Esophagus squamous epithelium (tissue), 5 donors: Measurements from ENCODE around the gene ANK3. TPM values are rescaled to one million over a fixed set of nuclear protein-coding genes. Genes with fewer than 3 reads are reported as not detected.

Source experiments
- DNase-seq: peaks from one replicate; lab custom pipeline; 2025; lab: John Stamatoyannopoulos, UW
- H3K27ac ChIP-seq, 4 donors: fragments of 200-600 bp; sonication (generic); one replicate each; pipeline ENCODE4 v1.5.1; 2016 to 2019; ENCODE audit warnings: mild to moderate bottlenecking in 1 of 4
- H3K27me3 ChIP-seq, 4 donors: fragments of 200-600 bp; sonication (generic); 1 replicate in 3 of 4; 2 replicates in 1 of 4; pipeline versions ENCODE4 v1.5.1 to v1.6.0; 2017 to 2021; ENCODE audit warnings: antibody characterized with exemption in 1 of 4
- H3K36me3 ChIP-seq, 3 donors: fragments of 200-600 bp; sonication (generic); one replicate each; pipeline ENCODE4 v1.5.1; 2016 to 2019
- H3K4me1 ChIP-seq, 3 donors: fragments of 200-600 bp; sonication (generic); one replicate each; pipeline ENCODE4 v1.5.1; 2017 to 2019
- H3K4me3 ChIP-seq, 4 donors: fragments of 200-600 bp; sonication (generic); 1 replicate in 3 of 4; 2 replicates in 1 of 4; pipeline ENCODE4 v1.5.1; 2016 to 2019; ENCODE audit warnings: mild to moderate bottlenecking in 2 of 4, moderate library complexity in 1 of 4
- H3K9me3 ChIP-seq, 3 donors: fragments of 200-600 bp; sonication (generic); one replicate each; pipeline ENCODE4 v1.5.1; 2016 to 2019
- POLR2A ChIP-seq, 4 donors: fragments of 450-650 bp; IDR thresholded peaks; one replicate each; pipeline ENCODE4 v1.6.1; 2017; ENCODE audit warnings: antibody characterized with exemption in 4 of 4, mild to moderate bottlenecking in 4 of 4, moderate library complexity in 3 of 4
- WGBS, 2 donors: methylation state at CpG; one replicate each; pipeline ENCODE4 v1.1.5; 2018; 5-methylcytosine and 5-hydroxymethylcytosine counted together
- intact Hi-C: fragments of 100-400 bp; cut with DNase I; formaldehyde crosslinking; loops from one replicate; pipeline ENCODE4 v1.15.0; 2022
- total RNA-seq, 4 donors: library from RNA; depleted of rRNA; stranded (reverse); fragments of >200 nt; gene quantifications; one replicate each; pipeline ENCODE4 v1.1.0, GENCODE V29; 2016
- TF ChIP-seq, protein P1 (sequence below), 6 experiments: fragments of 450-650 bp in 4 of 6; fragments of 200-600 bp in 2 of 6; sonication (generic) in 2 of 6; IDR thresholded peaks; one replicate each; pipeline ENCODE4 v1.5.1; 2016 to 2019; ENCODE audit warnings: antibody characterized with exemption in 6 of 6, mild to moderate bottlenecking in 4 of 6, moderate library complexity in 4 of 6
- donor health status: DM: yes; HTN: yes; CAD: no.

ANK3 gene
- total RNA-seq, 4 donors from 2014 or later, result 23.1 to 59.1 (median 33.0) TPM

DNA sequence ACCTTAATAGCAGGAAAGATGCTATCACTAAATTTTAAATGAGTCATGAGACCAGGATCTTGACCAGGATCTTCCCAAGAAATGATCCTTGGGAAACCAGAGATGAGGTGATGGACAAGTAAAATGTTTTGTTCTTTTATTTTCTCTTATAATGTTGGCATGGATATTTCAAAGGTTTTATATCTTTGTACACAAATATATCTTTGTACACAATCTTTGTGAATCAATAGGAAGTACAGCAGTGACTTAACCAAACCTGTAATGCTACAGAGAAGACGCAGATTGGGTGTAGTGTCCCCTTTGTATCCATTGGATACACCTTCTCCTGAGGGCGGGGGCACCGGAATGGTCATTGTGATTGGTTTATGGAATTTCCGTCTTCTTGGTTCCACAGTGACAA is 303.3 kb downstream of the ANK3 start:
- WGBS, 2 donors, result 87 to 92% methylated on average over 4 of the region's 4 CpGs
- Histone ChIP-seq H3K27me3 (no peaks in the 10 kb centered on the region), H3K27ac (no peak overlapping the region), H3K36me3 (peaks cover 0 to 32% (median 3%) of the 10 kb centered on the region in 3 donors), H3K4me1 (no peaks in the 10 kb centered on the region), H3K9me3 (no peaks in the 10 kb centered on the region), H3K4me3 (no peak overlapping the region)
- TF ChIP-seq, protein P1, sequence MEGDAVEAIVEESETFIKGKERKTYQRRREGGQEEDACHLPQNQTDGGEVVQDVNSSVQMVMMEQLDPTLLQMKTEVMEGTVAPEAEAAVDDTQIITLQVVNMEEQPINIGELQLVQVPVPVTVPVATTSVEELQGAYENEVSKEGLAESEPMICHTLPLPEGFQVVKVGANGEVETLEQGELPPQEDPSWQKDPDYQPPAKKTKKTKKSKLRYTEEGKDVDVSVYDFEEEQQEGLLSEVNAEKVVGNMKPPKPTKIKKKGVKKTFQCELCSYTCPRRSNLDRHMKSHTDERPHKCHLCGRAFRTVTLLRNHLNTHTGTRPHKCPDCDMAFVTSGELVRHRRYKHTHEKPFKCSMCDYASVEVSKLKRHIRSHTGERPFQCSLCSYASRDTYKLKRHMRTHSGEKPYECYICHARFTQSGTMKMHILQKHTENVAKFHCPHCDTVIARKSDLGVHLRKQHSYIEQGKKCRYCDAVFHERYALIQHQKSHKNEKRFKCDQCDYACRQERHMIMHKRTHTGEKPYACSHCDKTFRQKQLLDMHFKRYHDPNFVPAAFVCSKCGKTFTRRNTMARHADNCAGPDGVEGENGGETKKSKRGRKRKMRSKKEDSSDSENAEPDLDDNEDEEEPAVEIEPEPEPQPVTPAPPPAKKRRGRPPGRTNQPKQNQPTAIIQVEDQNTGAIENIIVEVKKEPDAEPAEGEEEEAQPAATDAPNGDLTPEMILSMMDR (IDR thresholded peaks at IDR 0.05), result no peak
- TF ChIP-seq POLR2A (IDR thresholded peaks at IDR 0.05), result no peak
- intact Hi-C loops, result no loop called here
- no peak for DNase-seq

DNA sequence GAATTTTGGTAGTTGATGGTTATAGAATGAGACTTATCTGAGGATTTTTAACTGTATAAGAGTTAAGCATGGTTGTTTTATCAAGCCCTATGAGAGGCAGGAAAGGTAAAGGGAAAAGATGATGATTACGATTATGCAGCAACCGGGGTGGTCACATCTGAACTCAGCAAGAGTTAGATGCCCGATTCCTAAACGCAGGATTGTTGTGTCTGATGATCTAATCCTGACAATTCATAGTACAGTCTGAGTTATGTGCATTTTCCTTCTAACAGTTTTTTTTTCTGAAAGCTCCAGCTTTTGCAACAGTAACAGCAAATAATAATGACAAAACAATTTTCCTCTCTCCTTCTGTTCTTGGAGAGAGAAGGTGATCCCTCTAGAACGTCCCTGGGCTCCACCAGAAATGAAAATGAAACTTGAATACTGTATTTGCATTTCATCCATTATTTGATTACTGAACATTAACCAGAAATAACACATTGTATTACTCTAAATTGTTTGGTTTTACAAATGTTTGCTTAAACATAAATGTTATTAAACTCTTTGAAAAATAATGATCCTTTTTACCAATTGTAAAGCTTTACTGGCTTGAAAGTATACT is 306.8 kb downstream of the ANK3 start:
- WGBS, 2 donors, result 64 to 66% methylated on average over 5 of the region's 5 CpGs
- no peaks in the 10 kb centered on the region for H3K27me3 ChIP-seq
- intact Hi-C loops, result no loop called here
- H3K4me1 ChIP-seq, result no peaks in the 10 kb centered on the region
- no peak overlapping the region for H3K27ac ChIP-seq
- no peaks in the 10 kb centered on the region for H3K9me3 ChIP-seq
- H3K4me3 ChIP-seq, result no peak overlapping the region
- H3K36me3 ChIP-seq, result peaks cover 0 to 28% (median 3%) of the 10 kb centered on the region in 3 donors
- no peak for TF ChIP-seq POLR2A (IDR thresholded peaks at IDR 0.05)
- TF ChIP-seq, protein P1 (IDR thresholded peaks at IDR 0.05), result no peak
- DNase-seq, result no peak

- TF ChIP-seq, protein P1 (IDR thresholded peaks at IDR 0.05), result no peak
- no peak for TF ChIP-seq POLR2A (IDR thresholded peaks at IDR 0.05)
- intact Hi-C loops, result no loop called here
- Histone ChIP-seq H3K27me3 (no peaks in the 10 kb centered on the region), H3K36me3 (peaks cover 0 to 26% (median 3%) of the 10 kb centered on the region in 3 donors), H3K27ac (no peak overlapping the region), H3K4me1 (no peaks in the 10 kb centered on the region), H3K9me3 (no peaks in the 10 kb centered on the region), H3K4me3 (no peak overlapping the region)
- no peak for DNase-seq
- 80 to 81% methylated on average over 6 of the region's 6 CpGs for WGBS, 2 donors
Measured at GRCh38 chr10:60082341-60082740, 307.3 kb downstream of the ANK3 start.

DNA sequence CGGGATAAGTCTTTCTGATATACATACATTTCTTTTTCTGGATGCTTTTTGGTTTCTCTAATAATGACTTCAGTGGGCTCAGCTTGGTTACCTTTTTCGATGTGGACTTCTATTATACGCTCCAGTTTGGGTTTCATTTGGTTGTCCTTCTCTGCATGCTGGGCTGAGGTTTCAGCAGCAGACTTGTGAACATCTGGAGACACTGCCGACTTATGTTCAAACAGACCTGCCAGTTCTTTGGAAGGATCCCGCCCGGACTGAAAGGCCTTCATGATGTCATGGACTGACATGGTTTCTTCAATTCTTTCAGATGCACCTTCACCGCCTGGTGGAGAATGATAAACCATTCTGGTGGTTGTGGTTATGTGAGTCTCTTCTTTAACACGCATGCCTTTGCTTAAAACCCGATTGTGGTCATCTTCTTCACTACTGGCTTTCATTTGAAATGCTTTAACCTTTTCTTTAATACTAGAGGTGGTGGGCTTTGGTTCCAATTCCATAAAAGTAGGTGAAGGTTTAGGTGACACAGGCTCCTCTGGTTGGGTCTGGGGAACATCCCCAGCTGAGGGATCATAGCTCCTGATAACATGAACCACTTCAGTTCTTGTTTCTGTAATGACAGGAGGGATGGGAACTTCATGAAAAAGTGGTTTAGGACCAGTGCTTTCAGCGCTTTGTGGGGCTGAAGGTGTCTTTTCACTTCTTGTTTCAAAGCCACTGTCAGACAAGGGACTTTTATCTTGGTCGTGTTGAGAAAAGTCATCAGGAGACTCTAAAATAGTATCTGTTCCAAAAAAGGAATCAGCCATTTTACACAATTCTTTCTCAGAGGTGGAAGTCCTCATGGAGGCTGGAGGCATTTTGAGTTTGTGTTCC is 315.7 kb downstream of the ANK3 start:
- H3K4me3 ChIP-seq, result no peak overlapping the region
- H3K9me3 ChIP-seq, result no peaks in the 10 kb centered on the region
- intact Hi-C loops, result no loop called here
- no peak overlapping the region for H3K27ac ChIP-seq
- DNase-seq, result no peak
- TF ChIP-seq, protein P1 (IDR thresholded peaks at IDR 0.05), result no peak
- TF ChIP-seq POLR2A (IDR thresholded peaks at IDR 0.05), result no peak
- no peaks in the 10 kb centered on the region for H3K4me1 ChIP-seq
- WGBS, 2 donors, result 89 to 92% methylated on average over 11 of the region's 11 CpGs
- H3K27me3 ChIP-seq, result no peaks in the 10 kb centered on the region
- H3K36me3 ChIP-seq, result peaks cover 0 to 31% (median 0%) of the 10 kb centered on the region in 3 donors

GRCh38 chr10:60073397-60073780 is 316.3 kb downstream of the ANK3 start:
- 83 to 89% methylated on average over 4 of the region's 4 CpGs for WGBS, 2 donors
- no peak for DNase-seq
- peaks cover 0 to 28% (median 0%) of the 10 kb centered on the region in 3 donors for H3K36me3 ChIP-seq
- H3K27me3 ChIP-seq, result no peaks in the 10 kb centered on the region
- H3K27ac ChIP-seq, result no peak overlapping the region
- no peaks in the 10 kb centered on the region for H3K9me3 ChIP-seq
- no peaks in the 10 kb centered on the region for H3K4me1 ChIP-seq
- intact Hi-C loops, result no loop called here
- no peak overlapping the region for H3K4me3 ChIP-seq
- TF ChIP-seq POLR2A (IDR thresholded peaks at IDR 0.05), result no peak
